ENCODE data around the gene DLD. TPM values are rescaled to one million over a fixed set of nuclear protein-coding genes. Genes with fewer than 3 reads are reported as not detected.

The DLD gene
- total RNA-seq, 2 donors from 2014 or later: 77.4 to 84.1 TPM

DNA sequence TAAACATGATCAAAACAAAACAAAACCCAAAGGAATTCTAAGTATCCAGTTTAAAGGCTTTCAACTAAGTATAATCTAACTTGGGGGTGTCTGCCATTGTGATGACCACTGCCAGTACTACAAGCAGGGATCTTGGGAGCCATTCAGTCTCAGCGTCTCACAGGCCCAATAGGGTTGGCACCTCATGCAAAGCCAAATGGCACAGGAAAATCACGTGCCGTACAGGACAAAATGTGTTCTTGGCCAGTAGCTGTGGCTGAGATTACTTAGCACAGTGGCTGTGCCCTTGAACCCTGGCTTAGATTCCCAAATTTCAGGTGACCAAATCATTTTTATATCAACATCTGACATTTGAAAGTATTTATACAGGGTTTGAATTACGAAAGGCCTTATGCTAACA is 50.0 kb downstream of the DLD start:
- no peaks in the 10 kb centered on the region for H3K36me3 ChIP-seq
- no peak overlapping the region for H3K4me3 ChIP-seq
- H3K27ac ChIP-seq: no peak overlapping the region
- 85% methylated on average over 4 of the region's 4 CpGs for WGBS
- no peaks in the 10 kb centered on the region for H3K27me3 ChIP-seq (replicated peaks; ENCODE audit: insufficient read depth)
- H3K4me1 ChIP-seq (replicated peaks): no peaks in the 10 kb centered on the region
- no peak for DNase-seq (ENCODE audit: low spot score)
- intact Hi-C loops (cut with DNase I): no loop called here
- no peaks in the 10 kb centered on the region for H3K9me3 ChIP-seq
- no peak for TF ChIP-seq POLR2AphosphoS5 (IDR thresholded peaks at IDR 0.05)
- TF ChIP-seq, protein P1, sequence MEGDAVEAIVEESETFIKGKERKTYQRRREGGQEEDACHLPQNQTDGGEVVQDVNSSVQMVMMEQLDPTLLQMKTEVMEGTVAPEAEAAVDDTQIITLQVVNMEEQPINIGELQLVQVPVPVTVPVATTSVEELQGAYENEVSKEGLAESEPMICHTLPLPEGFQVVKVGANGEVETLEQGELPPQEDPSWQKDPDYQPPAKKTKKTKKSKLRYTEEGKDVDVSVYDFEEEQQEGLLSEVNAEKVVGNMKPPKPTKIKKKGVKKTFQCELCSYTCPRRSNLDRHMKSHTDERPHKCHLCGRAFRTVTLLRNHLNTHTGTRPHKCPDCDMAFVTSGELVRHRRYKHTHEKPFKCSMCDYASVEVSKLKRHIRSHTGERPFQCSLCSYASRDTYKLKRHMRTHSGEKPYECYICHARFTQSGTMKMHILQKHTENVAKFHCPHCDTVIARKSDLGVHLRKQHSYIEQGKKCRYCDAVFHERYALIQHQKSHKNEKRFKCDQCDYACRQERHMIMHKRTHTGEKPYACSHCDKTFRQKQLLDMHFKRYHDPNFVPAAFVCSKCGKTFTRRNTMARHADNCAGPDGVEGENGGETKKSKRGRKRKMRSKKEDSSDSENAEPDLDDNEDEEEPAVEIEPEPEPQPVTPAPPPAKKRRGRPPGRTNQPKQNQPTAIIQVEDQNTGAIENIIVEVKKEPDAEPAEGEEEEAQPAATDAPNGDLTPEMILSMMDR (IDR thresholded peaks at IDR 0.05): no peak
- TF ChIP-seq POLR2A (IDR thresholded peaks at IDR 0.05): no peak

DNA sequence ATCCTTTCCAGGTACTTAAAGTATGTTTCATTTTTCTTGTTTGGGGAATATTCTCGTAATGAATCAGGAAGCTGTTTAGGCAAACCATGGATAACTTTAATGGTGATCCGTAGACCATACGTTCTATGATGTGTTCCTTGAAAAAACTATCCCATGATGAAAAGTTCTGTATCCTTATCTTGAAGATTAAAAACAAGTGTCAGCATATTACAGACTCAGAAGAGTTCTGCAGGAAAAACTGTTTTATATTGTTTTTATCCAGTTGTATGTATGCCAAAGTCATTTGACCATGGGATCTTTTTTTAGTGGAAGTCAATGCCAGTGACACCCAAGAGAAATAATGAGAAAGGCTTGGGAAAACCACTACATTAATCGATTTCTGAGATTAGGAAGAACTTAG is 52.0 kb downstream of the DLD start:
- WGBS: 90% methylated on average over 4 of the region's 4 CpGs
- H3K27ac ChIP-seq: no peak overlapping the region
- no peaks in the 10 kb centered on the region for H3K36me3 ChIP-seq
- H3K9me3 ChIP-seq: no peaks in the 10 kb centered on the region
- intact Hi-C loops (cut with DNase I): no loop called here
- no peak for DNase-seq (ENCODE audit: low spot score)
- H3K4me1 ChIP-seq (replicated peaks): no peaks in the 10 kb centered on the region
- no peak for TF ChIP-seq POLR2AphosphoS5 (IDR thresholded peaks at IDR 0.05)
- TF ChIP-seq, protein P1 (IDR thresholded peaks at IDR 0.05): no peak
- TF ChIP-seq POLR2A (IDR thresholded peaks at IDR 0.05): no peak
- no peaks in the 10 kb centered on the region for H3K27me3 ChIP-seq (replicated peaks; ENCODE audit: insufficient read depth)
- H3K4me3 ChIP-seq: no peak overlapping the region

DNA sequence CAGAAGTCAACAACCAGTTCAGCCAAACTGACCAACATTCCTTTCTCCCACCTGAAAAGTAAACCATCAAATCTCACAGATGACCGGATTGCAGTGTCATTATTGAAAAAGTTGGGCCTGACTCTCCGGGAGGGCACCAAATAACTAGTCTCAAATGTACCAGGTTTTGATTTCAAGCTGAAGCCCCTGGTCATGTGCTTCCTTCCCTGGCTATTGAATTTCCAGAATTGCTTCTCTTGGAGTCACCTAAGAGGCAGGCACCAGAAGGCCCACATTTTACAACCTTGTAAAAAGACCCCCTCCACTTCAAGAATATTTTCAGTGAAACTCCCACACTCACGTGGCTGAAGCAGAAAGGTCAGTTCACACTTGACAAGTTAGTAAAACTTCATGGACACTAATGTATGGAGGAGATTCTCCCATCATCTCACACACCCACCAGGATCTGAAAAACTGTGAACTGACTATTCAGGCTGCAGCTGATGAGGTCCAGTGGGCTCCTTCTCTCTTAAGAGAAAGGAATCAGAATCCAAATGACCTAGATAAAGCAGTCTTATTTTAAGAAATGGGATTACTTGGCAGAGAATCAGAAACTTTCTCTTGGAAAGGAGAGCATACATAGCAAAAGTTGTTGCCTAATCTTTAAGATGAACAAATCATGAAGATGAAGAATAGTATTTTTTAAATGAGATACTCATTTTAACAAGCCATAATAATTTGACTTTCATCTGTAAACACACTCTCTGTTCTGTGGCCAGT is 53.6 kb downstream of the DLD start:
- no peak overlapping the region for H3K27ac ChIP-seq
- no peak for TF ChIP-seq POLR2A (IDR thresholded peaks at IDR 0.05)
- no peaks in the 10 kb centered on the region for H3K36me3 ChIP-seq
- H3K9me3 ChIP-seq: no peaks in the 10 kb centered on the region
- H3K4me3 ChIP-seq: no peak overlapping the region
- no peak for DNase-seq (ENCODE audit: low spot score)
- H3K4me1 ChIP-seq (replicated peaks): no peaks in the 10 kb centered on the region
- H3K27me3 ChIP-seq (replicated peaks; ENCODE audit: insufficient read depth): no peaks in the 10 kb centered on the region
- 65% methylated on average over 3 of the region's 3 CpGs for WGBS
- intact Hi-C loops (cut with DNase I): no loop called here

DNA sequence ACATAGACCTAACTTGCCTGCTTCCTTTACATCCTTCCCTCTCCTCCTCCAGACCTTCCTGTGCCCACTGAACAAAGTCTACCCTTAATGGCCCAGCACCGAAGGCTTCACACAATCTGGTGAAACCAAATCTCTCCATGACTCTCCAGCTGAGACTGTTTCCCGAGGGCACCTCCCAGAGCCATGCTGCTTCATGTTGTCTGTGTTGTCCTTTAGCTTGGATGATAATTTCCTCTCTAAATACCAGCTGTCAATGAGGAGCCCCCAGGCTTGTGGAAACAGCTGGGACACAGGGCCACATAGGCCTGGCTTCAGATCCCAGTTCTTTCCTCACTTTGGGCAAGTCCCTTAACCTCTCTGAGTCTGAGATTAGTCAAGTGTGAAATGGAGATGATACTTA is 54.3 kb downstream of the DLD start:
- Histone ChIP-seq H3K4me3 (no peak overlapping the region), H3K27me3 (replicated peaks; ENCODE audit: insufficient read depth) (no peaks in the 10 kb centered on the region), H3K27ac (no peak overlapping the region), H3K36me3 (no peaks in the 10 kb centered on the region), H3K4me1 (replicated peaks) (no peaks in the 10 kb centered on the region), H3K9me3 (no peaks in the 10 kb centered on the region)
- intact Hi-C loops (cut with DNase I): no loop called here
- TF ChIP-seq POLR2AphosphoS5 (IDR thresholded peaks at IDR 0.05): no peak
- no peak for TF ChIP-seq POLR2A (IDR thresholded peaks at IDR 0.05)
- TF ChIP-seq, protein P1 (IDR thresholded peaks at IDR 0.05): no peak
- no peak for DNase-seq (ENCODE audit: low spot score)
- WGBS: 93% methylated on average over 2 of the region's 2 CpGs

DNA sequence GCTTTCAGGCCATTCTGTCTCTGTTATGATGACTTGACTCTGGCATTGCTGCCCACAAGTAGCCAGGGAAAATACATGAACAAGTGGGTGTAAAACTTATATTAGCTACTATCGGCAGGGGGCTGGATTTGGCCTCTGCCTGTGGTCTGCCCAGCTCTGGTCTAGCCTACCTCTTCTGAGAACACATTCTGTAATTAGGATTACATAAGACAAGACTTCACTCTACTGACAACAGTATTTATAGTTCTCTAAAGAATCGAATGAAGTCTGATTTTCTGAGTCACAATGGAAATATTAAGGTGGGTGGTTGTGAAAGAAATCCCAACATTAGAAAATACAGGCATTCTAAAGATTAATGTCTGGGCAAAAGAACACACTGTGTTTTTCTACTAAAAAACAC is 55.5 kb downstream of the DLD start:
- no peak for DNase-seq (ENCODE audit: low spot score)
- intact Hi-C loops (cut with DNase I): no loop called here
- no peaks in the 10 kb centered on the region for H3K27me3 ChIP-seq (replicated peaks; ENCODE audit: insufficient read depth)
- H3K9me3 ChIP-seq: no peaks in the 10 kb centered on the region
- WGBS: 42% methylated on average over 2 of the region's 2 CpGs
- H3K36me3 ChIP-seq: no peaks in the 10 kb centered on the region
- H3K4me3 ChIP-seq: no peak overlapping the region
- H3K4me1 ChIP-seq (replicated peaks): no peaks in the 10 kb centered on the region
- H3K27ac ChIP-seq: no peak overlapping the region
- TF ChIP-seq POLR2A (IDR thresholded peaks at IDR 0.05) (no peak), POLR2AphosphoS5 (IDR thresholded peaks at IDR 0.05) (no peak)
- TF ChIP-seq, protein P1 (IDR thresholded peaks at IDR 0.05): no peak
